HG03575 (cell line): ENCODE measurements around the gene PRXL2C.
"Not testable (repeated sequence)": the region's sequence is repeated elsewhere in the genome, so short reads cannot be mapped to it uniquely, and the experiment has no call there.

Experiments
- ATAC-seq: cut with Tn5 transposase; IDR thresholded peaks from one replicate; pipeline ENCODE4 v1.9.1; 2021; ENCODE audit not compliant: unreplicated experiment, insufficient number of reproducible peaks, low FRiP score; ENCODE audit errors: extremely low read depth

The PRXL2C gene

DNA sequence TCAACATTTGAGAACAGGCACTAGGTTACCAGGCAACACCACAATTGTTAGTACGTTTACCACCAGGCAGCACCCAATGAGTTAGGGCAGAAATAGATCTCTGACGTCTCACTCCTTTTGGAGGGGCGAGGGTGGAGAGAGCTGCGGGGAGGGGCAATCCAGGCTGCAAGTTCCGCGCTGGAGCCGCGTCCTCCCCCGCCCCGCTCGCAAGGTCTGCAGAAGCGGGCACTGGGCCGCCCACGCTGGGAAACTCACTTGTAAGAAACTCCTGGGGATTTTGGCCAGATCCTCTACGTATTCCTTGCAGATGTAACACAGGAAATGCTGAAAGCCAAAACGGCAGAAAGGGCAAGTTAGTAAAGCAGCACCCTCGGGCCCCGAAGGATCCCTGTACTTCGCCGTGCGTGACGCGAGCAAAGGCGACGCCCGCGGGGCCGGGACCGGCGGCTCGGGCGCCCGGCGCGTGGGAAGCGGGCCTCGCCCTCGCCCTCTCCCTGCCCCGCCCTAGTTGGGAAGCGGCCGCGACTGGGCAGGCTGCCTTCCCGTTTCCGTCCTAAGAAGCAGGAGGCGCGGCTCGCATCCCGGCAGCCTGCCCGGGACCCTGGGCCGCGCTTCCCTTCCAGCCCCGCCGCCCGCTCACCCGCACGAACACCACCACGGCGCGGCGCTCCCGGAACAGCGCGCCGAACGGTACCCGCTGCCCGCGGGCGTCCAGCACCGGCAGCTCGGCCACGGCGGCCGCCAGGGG lies 493 bp downstream of the PRXL2C start:
- no peak for ATAC-seq

GRCh38 chr9:96651626-96652025 lies 3.5 kb downstream of the PRXL2C start:
- ATAC-seq = no peak

DNA sequence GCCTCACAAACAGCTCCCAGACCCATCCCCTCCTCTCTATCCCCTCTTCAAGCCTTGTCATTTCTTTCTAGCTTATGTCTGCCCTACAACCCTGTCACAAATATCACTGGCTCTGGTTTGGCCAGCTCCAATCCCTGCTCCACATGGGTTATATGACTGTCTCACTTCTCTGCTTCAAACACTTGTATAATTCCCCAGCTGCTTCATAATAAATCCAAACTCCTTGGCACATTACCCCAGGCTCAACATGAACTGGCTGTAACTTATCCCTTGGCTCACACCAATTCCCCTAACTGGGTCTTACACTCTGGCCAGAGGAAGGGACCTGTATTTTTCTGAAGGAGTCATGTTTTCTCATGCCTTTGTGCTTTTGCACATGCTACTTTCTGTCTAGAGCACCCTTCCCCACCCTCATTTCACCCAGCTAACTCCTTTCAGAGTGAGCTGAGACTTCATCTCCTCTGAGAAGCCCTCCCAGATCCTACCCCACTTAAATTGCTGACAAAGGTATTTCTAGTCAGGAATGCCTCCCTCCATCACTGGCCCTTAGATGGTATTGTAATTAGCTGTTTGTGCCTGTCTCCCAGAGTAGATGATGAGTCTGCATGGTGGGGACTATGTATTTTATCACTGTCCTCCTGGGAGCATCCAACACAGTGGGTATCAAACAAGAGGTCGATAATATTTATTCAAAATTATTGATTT lies 5.3 kb downstream of the PRXL2C start:
- ATAC-seq = no peak

- no peak for ATAC-seq
Observed at GRCh38 chr9:96646081-96646991, 8.8 kb downstream of the PRXL2C start.

DNA sequence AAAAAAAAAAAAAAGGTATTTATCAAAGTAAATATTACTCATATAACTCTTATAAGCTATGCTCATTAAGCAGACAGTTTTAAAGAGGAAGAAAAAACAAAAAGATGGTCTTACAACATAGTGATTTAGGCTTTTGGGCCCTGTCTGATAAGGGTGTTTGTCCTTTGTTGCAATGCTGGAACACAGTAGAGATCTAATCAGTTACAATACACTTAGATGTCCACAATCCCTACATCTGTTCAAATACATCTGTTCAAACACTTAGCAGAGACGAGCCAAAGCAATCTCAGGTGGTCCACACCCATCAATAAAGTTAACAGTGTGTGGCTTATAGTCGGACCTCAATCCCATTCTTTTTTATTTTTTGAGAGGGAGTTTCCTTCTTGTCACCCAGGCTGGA lies 11.0 kb downstream of the PRXL2C start:
- no peak for ATAC-seq

DNA sequence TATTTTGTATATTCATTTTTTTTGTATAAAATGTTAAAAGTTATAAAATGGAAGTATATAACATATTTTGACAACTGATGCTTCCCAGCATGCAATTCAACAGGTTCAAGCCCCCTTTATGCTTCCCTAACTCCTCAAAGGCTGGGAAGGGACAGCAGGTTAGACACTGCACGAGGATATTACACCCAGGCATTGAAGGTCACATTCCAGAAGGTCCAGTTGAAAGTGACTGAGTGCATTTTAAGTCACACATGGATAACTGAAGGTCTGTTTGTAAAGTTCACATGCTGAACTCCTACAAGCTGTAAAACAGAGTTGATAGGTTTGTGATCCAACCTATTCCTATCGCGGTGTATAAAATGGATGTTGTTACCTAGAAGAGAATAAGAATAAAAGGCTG lies 13.6 kb downstream of the PRXL2C start:
- ATAC-seq = no peak

DNA sequence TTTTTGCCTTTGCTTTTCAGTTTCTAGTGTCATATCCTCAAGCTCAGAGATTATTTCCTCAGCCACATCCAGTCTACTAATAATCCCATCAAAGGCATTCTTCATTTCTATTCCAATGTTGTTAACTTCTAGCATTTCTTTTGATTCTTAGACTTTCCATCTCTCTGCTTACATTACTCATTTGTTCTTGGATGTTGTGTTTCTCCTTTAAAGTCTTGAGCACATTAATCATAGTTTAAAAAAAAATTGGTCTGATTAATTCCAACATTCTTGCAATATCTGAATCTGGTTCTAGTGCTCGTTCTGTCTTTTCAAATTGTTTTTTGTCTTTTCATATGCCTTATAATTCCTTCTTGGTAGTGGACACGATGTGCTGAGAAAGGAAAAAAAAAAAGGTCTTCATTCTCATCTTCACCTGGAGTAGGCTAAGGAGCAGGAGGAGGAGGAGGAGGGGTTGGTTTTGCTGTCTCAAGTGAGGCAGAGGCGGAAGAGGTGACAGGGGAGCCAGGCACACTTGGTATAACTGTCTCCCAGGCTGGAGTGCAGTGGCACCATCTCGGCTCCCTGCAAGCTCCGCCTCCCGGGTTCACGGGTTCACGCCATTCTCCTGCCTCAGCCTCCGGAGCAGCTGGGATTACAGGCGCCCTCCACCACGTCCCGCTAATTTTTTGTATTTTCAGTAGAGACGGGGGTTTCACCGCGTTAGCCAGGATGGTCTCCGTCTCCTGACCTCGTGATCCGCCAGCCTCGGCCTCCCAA lies 16.3 kb downstream of the PRXL2C start:
- no peak for ATAC-seq

- ATAC-seq = no peak
Observed at GRCh38 chr9:96636368-96636767, 18.7 kb downstream of the PRXL2C start.

DNA sequence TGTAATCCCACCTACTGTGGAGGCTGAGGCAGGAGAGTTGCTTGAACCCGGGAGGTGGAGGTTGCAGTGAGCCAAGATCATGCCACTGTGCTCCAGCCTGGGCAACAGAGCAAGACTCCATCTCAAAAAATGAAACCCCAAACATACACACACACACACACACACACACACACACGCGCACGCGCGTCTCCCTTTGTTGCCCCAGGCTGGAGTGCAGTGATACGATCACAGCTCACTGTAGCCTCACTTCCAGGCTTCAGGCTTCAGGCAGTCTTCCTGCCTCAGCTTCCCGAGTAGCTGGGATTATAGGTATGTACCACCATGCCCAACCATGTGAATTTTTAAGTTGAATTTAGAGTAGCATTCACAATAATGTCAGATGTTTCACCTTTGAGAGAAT lies 21.5 kb downstream of the PRXL2C start:
- ATAC-seq = not testable (repeated sequence)

- no peak for ATAC-seq
Observed at GRCh38 chr9:96626912-96627311, 28.2 kb downstream of the PRXL2C start.

- no peak for ATAC-seq
Observed at GRCh38 chr9:96621618-96622017, 33.5 kb downstream of the PRXL2C start.

GRCh38 chr9:96620832-96621269 lies 34.3 kb downstream of the PRXL2C start:
- no peak for ATAC-seq

DNA sequence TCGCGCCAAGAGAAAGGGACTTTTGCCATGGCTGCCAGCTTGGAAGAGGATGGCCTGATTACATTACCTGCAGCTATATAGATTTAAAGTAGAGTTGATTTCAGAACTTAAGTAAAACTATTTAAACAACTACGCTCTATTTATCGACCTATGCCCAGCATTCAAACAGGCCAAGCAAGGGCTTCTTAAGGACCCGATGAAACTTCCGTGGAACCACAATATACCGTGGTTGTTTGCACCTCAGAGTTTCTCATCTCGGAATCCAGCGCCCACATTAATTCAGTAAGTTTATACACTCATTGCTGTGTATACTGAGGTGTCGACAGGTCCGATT lies 35.0 kb downstream of the PRXL2C start:
- no peak for ATAC-seq

GRCh38 chr9:96619491-96620180 lies 35.5 kb downstream of the PRXL2C start, which contains the start of gene CDC14B:
Gene CDC14B (minus strand): TSS chr9:96619843. CDS start chr9:96619378, 465 bp downstream.
- ATAC-seq = no peak

- no peak for ATAC-seq
Observed at GRCh38 chr9:96619124-96619465, 36.0 kb downstream of the PRXL2C start.

GRCh38 chr9:96618209-96619123 lies 36.7 kb downstream of the PRXL2C start:
- no peak for ATAC-seq

- no peak for ATAC-seq
Observed at GRCh38 chr9:96617439-96618185, 37.5 kb downstream of the PRXL2C start.
